Loucy (cell line): ENCODE data around the gene TINCR.

Source experiments
- H2AFZ ChIP-seq: fragments of 200-600 bp; sonication (generic); 2 replicates; pipeline ENCODE4 v1.6.0; 2016; ENCODE audit warnings: antibody characterized with exemption, mild to moderate bottlenecking, low read length, moderate library complexity
- H3F3A ChIP-seq: fragments of 200-600 bp; 2 replicates; pipeline ENCODE4 v1.6.0; 2016; ENCODE audit warnings: antibody characterized with exemption, low read depth, mild to moderate bottlenecking
- H3K27me3 ChIP-seq: fragments of 200-600 bp; sonication (generic); 2 replicates; pipeline ENCODE4 v1.6.1; 2014; ENCODE audit warnings: low read length, mild to moderate bottlenecking; ENCODE audit not compliant: insufficient read depth, poor library complexity, severe bottlenecking
- H3K36me3 ChIP-seq: fragments of 200-600 bp; sonication (generic); 2 replicates; pipeline ENCODE4 v1.6.1; 2016; ENCODE audit warnings: low read length; ENCODE audit not compliant: insufficient read depth
- H3K4me1 ChIP-seq: fragments of 200-600 bp; sonication (generic); 2 replicates; pipeline ENCODE4 v1.5.1; 2014; ENCODE audit warnings: low read length, mild to moderate bottlenecking; ENCODE audit not compliant: insufficient read depth, poor library complexity, severe bottlenecking
- H3K4me2 ChIP-seq: fragments of 200-600 bp; sonication (generic); 2 replicates; pipeline ENCODE4 v1.6.0; 2014; ENCODE audit warnings: antibody characterized with exemption, low read length, low read depth, mild to moderate bottlenecking; ENCODE audit not compliant: poor library complexity, severe bottlenecking
- H3K4me3 ChIP-seq: fragments of 200-600 bp; sonication (generic); 2 replicates; pipeline ENCODE4 v1.5.1; 2014; ENCODE audit warnings: low read length, mild to moderate bottlenecking, mixed read lengths; ENCODE audit not compliant: poor library complexity, severe bottlenecking
- H3K79me2 ChIP-seq: fragments of 200-600 bp; sonication (generic); 2 replicates; pipeline ENCODE4 v1.6.1; 2014; ENCODE audit warnings: low read length; ENCODE audit not compliant: insufficient read depth
- H3K9ac ChIP-seq: fragments of 200-600 bp; sonication (generic); 2 replicates; pipeline ENCODE4 v1.6.0; 2014; ENCODE audit warnings: mild to moderate bottlenecking, low read depth, low read length, moderate library complexity; ENCODE audit not compliant: poor library complexity, severe bottlenecking
- H3K9me2 ChIP-seq: fragments of 200-600 bp; sonication (generic); replicated peaks from 2 replicates; pipeline ENCODE4 v1.6.1; 2016; ENCODE audit warnings: low read depth, low read length, mixed read lengths
- H3K9me3 ChIP-seq: fragments of 200-600 bp; sonication (generic); 2 replicates; pipeline ENCODE4 v1.6.1; 2014; ENCODE audit warnings: mild to moderate bottlenecking, antibody characterized with exemption, low read length, low read depth; ENCODE audit not compliant: insufficient read depth
- H4K20me1 ChIP-seq: fragments of 200-600 bp; sonication (generic); 2 replicates; pipeline ENCODE4 v1.6.0; 2014; ENCODE audit warnings: antibody characterized with exemption, low read length, mild to moderate bottlenecking; ENCODE audit not compliant: insufficient read depth, poor library complexity, severe bottlenecking
- CTCF ChIP-seq: fragments of 200-600 bp; sonication (generic); conservative IDR thresholded peaks from 2 replicates; pipeline ENCODE4 v1.5.1; 2014; ENCODE audit warnings: mild to moderate bottlenecking, antibody characterized with exemption, low read length
- EZH2phosphoT487 ChIP-seq: fragments of 200-600 bp; IDR thresholded peaks from 2 replicates; pipeline ENCODE4 v1.6.1; 2018; ENCODE audit warnings: antibody characterized with exemption, mild to moderate bottlenecking, moderate library complexity, borderline replicate concordance

Gene TINCR

GRCh38 chr19:5514001-5514400, 53.8 kb downstream of the TINCR start:
- no peaks in the 10 kb centered on the region for H3K36me3 ChIP-seq
- H3K9ac ChIP-seq, result no peak overlapping the region
- H3K9me2 ChIP-seq, result no peaks in the 10 kb centered on the region
- H2AFZ ChIP-seq, result no peak overlapping the region
- no peaks in the 10 kb centered on the region for H4K20me1 ChIP-seq
- H3K79me2 ChIP-seq, result no peaks in the 10 kb centered on the region
- TF ChIP-seq EZH2phosphoT487 (no peak), CTCF (no peak)
- peaks cover 16% of the 10 kb centered on the region; the same call in 1 of the 2 replicates for H3K9me3 ChIP-seq
- no peak overlapping the region for H3K4me3 ChIP-seq
- no peaks in the 10 kb centered on the region for H3F3A ChIP-seq
- no peaks in the 10 kb centered on the region for H3K27me3 ChIP-seq
- H3K4me1 ChIP-seq, result no peaks in the 10 kb centered on the region
- no peak overlapping the region for H3K4me2 ChIP-seq

- no peaks in the 10 kb centered on the region for H3K36me3 ChIP-seq
- H4K20me1 ChIP-seq, result no peaks in the 10 kb centered on the region
- H3K9me2 ChIP-seq, result no peaks in the 10 kb centered on the region
- no peaks in the 10 kb centered on the region for H3K4me1 ChIP-seq
- no peaks in the 10 kb centered on the region for H3F3A ChIP-seq
- no peaks in the 10 kb centered on the region for H3K79me2 ChIP-seq
- peaks cover 16% of the 10 kb centered on the region; the same call in 1 of the 2 replicates for H3K9me3 ChIP-seq
- no peak for TF ChIP-seq CTCF
- TF ChIP-seq EZH2phosphoT487, result no peak
- no peak overlapping the region for H2AFZ ChIP-seq
- H3K4me3 ChIP-seq, result no peak overlapping the region
- no peaks in the 10 kb centered on the region for H3K27me3 ChIP-seq
- H3K9ac ChIP-seq, result no peak overlapping the region
- no peak overlapping the region for H3K4me2 ChIP-seq
Measured at GRCh38 chr19:5512715-5513114, 55.0 kb downstream of the TINCR start.
